Smooth muscle cell (in vitro differentiated cells): ENCODE data around the gene IVL. TPM values are rescaled to one million over a fixed set of nuclear protein-coding genes. Genes with fewer than 3 reads are reported as not detected.

Experiments
- DNase-seq: peaks from one replicate; lab custom pipeline; 2025; ENCODE audit not compliant: unreplicated experiment; lab: John Stamatoyannopoulos, UW
- H2AFZ ChIP-seq: fragments of 200-600 bp; sonication (generic); 2 replicates; pipeline ENCODE4 v1.6.0; 2016; ENCODE audit warnings: antibody characterized with exemption, low read depth, mild to moderate bottlenecking
- H3F3A ChIP-seq: fragments of 200-600 bp; sonication (generic); 2 replicates; pipeline ENCODE4 v1.6.0; 2017; ENCODE audit warnings: antibody characterized with exemption, low read depth
- H3K27ac ChIP-seq: fragments of 200-600 bp; sonication (generic); 2 replicates; pipeline ENCODE4 v1.5.1; 2016; ENCODE audit warnings: low read depth, mild to moderate bottlenecking
- H3K27me3 ChIP-seq: fragments of 200-600 bp; sonication (generic); 2 replicates; pipeline ENCODE4 v1.6.1; 2016; ENCODE audit warnings: low read depth, mild to moderate bottlenecking
- H3K36me3 ChIP-seq: fragments of 200-600 bp; sonication (generic); 2 replicates; pipeline ENCODE4 v1.5.1; 2016; ENCODE audit warnings: low read depth
- H3K4me1 ChIP-seq: fragments of 200-600 bp; sonication (generic); 2 replicates; pipeline ENCODE4 v1.5.1; 2016; ENCODE audit warnings: low read depth
- H3K4me2 ChIP-seq: fragments of 200-600 bp; sonication (generic); 2 replicates; pipeline ENCODE4 v1.6.0; 2016; ENCODE audit warnings: mild to moderate bottlenecking
- H3K4me3 ChIP-seq: fragments of 200-600 bp; sonication (generic); 2 replicates; pipeline ENCODE4 v1.5.1; 2016; ENCODE audit warnings: mild to moderate bottlenecking
- H3K79me2 ChIP-seq: fragments of 200-600 bp; sonication (generic); 2 replicates; pipeline ENCODE4 v1.6.0; 2016; ENCODE audit warnings: low read depth, mild to moderate bottlenecking
- H3K9ac ChIP-seq: fragments of 200-600 bp; sonication (generic); 2 replicates; pipeline ENCODE4 v1.6.0; 2016; ENCODE audit warnings: low read depth
- H3K9me3 ChIP-seq: fragments of 200-600 bp; sonication (generic); replicated peaks from 2 replicates; pipeline ENCODE4 v1.5.1; 2016; ENCODE audit warnings: low read depth
- H4K20me1 ChIP-seq: fragments of 200-600 bp; sonication (generic); 2 replicates; pipeline ENCODE4 v1.6.0; 2016; ENCODE audit warnings: low read depth
- WGBS: methylation state at CpG from one replicate; pipeline ENCODE4 v1.1.7; 2016; ENCODE audit warnings: low lambda C conversion rate; 5-methylcytosine and 5-hydroxymethylcytosine counted together
- polyA plus RNA-seq: library from polyadenylated mRNA; unstranded; fragments of >200 nt; fragmentation: Nextera tagmentation; extraction: Ambion mirVana; gene quantifications from 2 replicates; pipeline ENCODE4 v1.2.1, GENCODE V29; 2016
- total RNA-seq: library from RNA; depleted of rRNA; stranded (reverse); fragments of >200 nt; gene quantifications from 2 replicates; pipeline ENCODE4 v1.2.3, GENCODE V29; 2014
- TF ChIP-seq, protein P1 (sequence below): fragments of 200-600 bp; sonication (generic); IDR thresholded peaks from 2 replicates; pipeline ENCODE4 v1.5.1; 2017; ENCODE audit warnings: borderline replicate concordance, mild to moderate bottlenecking, antibody characterized with exemption; ENCODE audit not compliant: insufficient read depth, poor library complexity, severe bottlenecking

Gene IVL
- total and polyA plus RNA-seq, 2 experiments from 2014 or later: 0.47 to 0.67 TPM

DNA sequence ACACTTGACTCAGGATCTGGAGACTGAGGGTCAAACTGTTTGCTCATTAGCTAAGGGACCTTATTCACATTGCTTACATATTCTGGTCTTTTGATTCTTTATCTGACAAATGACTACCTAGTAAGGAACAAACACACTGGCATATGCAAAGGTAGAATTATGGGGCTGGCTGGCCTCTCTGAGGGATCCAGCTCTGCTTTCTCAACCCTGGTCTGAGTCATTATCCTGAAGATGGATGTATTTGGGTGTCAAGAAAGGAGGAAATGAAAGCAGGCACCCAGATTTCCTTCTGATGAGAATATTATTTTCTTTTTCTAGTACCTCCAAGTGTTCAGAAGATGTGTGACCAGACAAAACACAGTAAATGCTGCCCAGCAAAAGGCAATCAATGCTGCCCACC lies 24.3 kb upstream of the IVL start:
- no peaks in the 10 kb centered on the region for H3K27me3 ChIP-seq
- TF ChIP-seq, protein P1, sequence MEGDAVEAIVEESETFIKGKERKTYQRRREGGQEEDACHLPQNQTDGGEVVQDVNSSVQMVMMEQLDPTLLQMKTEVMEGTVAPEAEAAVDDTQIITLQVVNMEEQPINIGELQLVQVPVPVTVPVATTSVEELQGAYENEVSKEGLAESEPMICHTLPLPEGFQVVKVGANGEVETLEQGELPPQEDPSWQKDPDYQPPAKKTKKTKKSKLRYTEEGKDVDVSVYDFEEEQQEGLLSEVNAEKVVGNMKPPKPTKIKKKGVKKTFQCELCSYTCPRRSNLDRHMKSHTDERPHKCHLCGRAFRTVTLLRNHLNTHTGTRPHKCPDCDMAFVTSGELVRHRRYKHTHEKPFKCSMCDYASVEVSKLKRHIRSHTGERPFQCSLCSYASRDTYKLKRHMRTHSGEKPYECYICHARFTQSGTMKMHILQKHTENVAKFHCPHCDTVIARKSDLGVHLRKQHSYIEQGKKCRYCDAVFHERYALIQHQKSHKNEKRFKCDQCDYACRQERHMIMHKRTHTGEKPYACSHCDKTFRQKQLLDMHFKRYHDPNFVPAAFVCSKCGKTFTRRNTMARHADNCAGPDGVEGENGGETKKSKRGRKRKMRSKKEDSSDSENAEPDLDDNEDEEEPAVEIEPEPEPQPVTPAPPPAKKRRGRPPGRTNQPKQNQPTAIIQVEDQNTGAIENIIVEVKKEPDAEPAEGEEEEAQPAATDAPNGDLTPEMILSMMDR: no peak
- H4K20me1 ChIP-seq: no peaks in the 10 kb centered on the region
- no peak for DNase-seq
- H3K4me2 ChIP-seq: no peak overlapping the region
- H3F3A ChIP-seq: no peaks in the 10 kb centered on the region
- H3K9me3 ChIP-seq: no peaks in the 10 kb centered on the region
- no peaks in the 10 kb centered on the region for H3K79me2 ChIP-seq
- no peak overlapping the region for H3K9ac ChIP-seq
- no peak overlapping the region for H2AFZ ChIP-seq
- H3K27ac ChIP-seq: no peak overlapping the region
- H3K36me3 ChIP-seq: no peaks in the 10 kb centered on the region
- H3K4me1 ChIP-seq: no peaks in the 10 kb centered on the region
- H3K4me3 ChIP-seq: no peak overlapping the region

DNA sequence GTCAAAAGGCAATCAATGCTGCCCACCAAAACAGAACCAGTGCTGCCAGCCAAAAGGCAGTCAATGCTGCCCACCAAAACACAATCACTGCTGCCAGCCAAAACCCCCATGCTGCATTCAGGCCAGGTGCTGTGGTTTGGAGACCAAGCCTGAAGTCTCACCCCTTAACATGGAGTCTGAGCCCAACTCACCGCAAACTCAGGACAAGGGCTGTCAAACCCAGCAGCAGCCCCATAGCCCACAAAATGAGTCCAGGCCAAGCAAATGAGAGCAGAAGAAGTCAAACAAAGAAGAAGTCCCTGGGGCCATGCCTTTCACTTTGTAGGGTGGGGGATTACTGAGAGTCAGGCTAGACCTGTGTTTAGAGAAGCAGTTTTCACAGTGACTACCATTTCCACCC lies 23.8 kb upstream of the IVL start:
- no peak for DNase-seq
- Histone ChIP-seq H3K4me3 (no peak overlapping the region), H4K20me1 (no peaks in the 10 kb centered on the region), H3K9me3 (no peaks in the 10 kb centered on the region), H2AFZ (no peak overlapping the region), H3K79me2 (no peaks in the 10 kb centered on the region), H3K4me1 (no peaks in the 10 kb centered on the region), H3F3A (no peaks in the 10 kb centered on the region), H3K36me3 (no peaks in the 10 kb centered on the region), H3K9ac (no peak overlapping the region), H3K27me3 (no peaks in the 10 kb centered on the region), H3K27ac (no peak overlapping the region), H3K4me2 (no peak overlapping the region)
- TF ChIP-seq, protein P1: no peak
- 100% methylated on average over 1 of the region's 1 CpG for WGBS

- 49% methylated on average over 4 of the region's 4 CpGs for WGBS
- Histone ChIP-seq H3F3A (no peaks in the 10 kb centered on the region), H3K4me1 (no peaks in the 10 kb centered on the region), H3K79me2 (no peaks in the 10 kb centered on the region), H3K27me3 (no peaks in the 10 kb centered on the region), H2AFZ (no peak overlapping the region), H3K9me3 (no peaks in the 10 kb centered on the region), H3K4me2 (no peak overlapping the region), H3K4me3 (no peak overlapping the region), H3K9ac (no peak overlapping the region), H4K20me1 (no peaks in the 10 kb centered on the region), H3K36me3 (no peaks in the 10 kb centered on the region), H3K27ac (no peak overlapping the region)
- DNase-seq: no peak
- TF ChIP-seq, protein P1: no peak
Measured at GRCh38 chr1:152884966-152885624, 23.3 kb upstream of the IVL start.

DNA sequence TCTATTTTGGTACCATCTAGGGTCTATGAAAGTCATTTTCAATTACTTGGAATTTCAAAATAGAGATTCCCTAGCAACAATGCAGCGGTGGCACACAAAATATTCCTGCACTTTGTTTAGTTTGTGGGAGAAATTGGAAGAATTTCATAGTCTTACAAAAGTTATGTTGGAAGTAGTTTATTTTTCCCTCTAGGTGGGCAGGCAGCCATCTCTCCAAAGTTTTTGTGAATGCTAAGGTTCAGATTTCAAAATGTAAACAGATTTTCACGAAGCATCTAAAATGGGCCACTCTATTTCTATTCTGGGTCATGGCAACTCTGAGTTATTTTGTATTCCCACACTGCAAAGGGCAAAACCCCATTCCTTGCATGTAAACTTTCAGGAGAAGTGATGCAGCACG lies 22.3 kb upstream of the IVL start:
- H3K4me1 ChIP-seq: no peaks in the 10 kb centered on the region
- H3K4me3 ChIP-seq: no peak overlapping the region
- DNase-seq: no peak
- no peaks in the 10 kb centered on the region for H4K20me1 ChIP-seq
- no peaks in the 10 kb centered on the region for H3K79me2 ChIP-seq
- no peaks in the 10 kb centered on the region for H3F3A ChIP-seq
- no peak overlapping the region for H2AFZ ChIP-seq
- no peak overlapping the region for H3K27ac ChIP-seq
- H3K9ac ChIP-seq: no peak overlapping the region
- 24% methylated on average over 3 of the region's 3 CpGs for WGBS
- no peaks in the 10 kb centered on the region for H3K36me3 ChIP-seq
- H3K9me3 ChIP-seq: no peaks in the 10 kb centered on the region
- TF ChIP-seq, protein P1: no peak
- H3K27me3 ChIP-seq: no peaks in the 10 kb centered on the region
- no peak overlapping the region for H3K4me2 ChIP-seq
